GM23248 (cell line): ENCODE measurements around the gene NAT8L. TPM values are rescaled to one million over a fixed set of nuclear protein-coding genes. Genes with fewer than 3 reads are reported as not detected.

Experiments
- DNase-seq: peaks from one replicate; pipeline ENCODE4 v3.0.0-alpha.2; 2015
- H2AFZ ChIP-seq: fragments of 200-600 bp; sonication (generic); 2 replicates; pipeline ENCODE4 v1.6.1; 2016; ENCODE audit warnings: antibody characterized with exemption
- H3F3A ChIP-seq: fragments of 200-600 bp; sonication (generic); 2 replicates; pipeline ENCODE4 v1.6.1; 2016; ENCODE audit warnings: mild to moderate bottlenecking, antibody characterized with exemption, mixed run types; ENCODE audit not compliant: insufficient read depth
- H3K27ac ChIP-seq: fragments of 200-600 bp; sonication (generic); 2 replicates; pipeline ENCODE4 v1.5.1; 2016; ENCODE audit warnings: mild to moderate bottlenecking
- H3K27me3 ChIP-seq: fragments of 200-600 bp; sonication (generic); replicated peaks from 2 replicates; pipeline ENCODE4 v1.6.1; 2016; ENCODE audit warnings: mild to moderate bottlenecking; ENCODE audit not compliant: insufficient read depth
- H3K36me3 ChIP-seq: fragments of 200-600 bp; sonication (generic); 2 replicates; pipeline ENCODE4 v1.6.1; 2016; ENCODE audit warnings: low read depth, mild to moderate bottlenecking
- H3K4me1 ChIP-seq: fragments of 200-600 bp; sonication (generic); 2 replicates; pipeline ENCODE4 v1.6.1; 2016; ENCODE audit warnings: mild to moderate bottlenecking; ENCODE audit not compliant: insufficient read depth
- H3K4me2 ChIP-seq: fragments of 200-600 bp; sonication (generic); one replicate; pipeline ENCODE4 v1.6.1; 2016; ENCODE audit warnings: mild to moderate bottlenecking; ENCODE audit not compliant: unreplicated experiment
- H3K4me3 ChIP-seq: fragments of 200-600 bp; sonication (generic); 2 replicates; pipeline ENCODE4 v1.5.1; 2016; ENCODE audit warnings: mild to moderate bottlenecking
- H3K79me2 ChIP-seq: fragments of 200-600 bp; sonication (generic); 2 replicates; pipeline ENCODE4 v1.6.1; 2016; ENCODE audit warnings: mild to moderate bottlenecking; ENCODE audit not compliant: insufficient read depth
- H3K9ac ChIP-seq: fragments of 200-600 bp; sonication (generic); 2 replicates; pipeline ENCODE4 v1.6.1; 2016; ENCODE audit warnings: mild to moderate bottlenecking
- H3K9me2 ChIP-seq: fragments of 200-600 bp; sonication (generic); 2 replicates; pipeline ENCODE4 v1.6.1; 2016; ENCODE audit warnings: mixed run types, mild to moderate bottlenecking, moderate library complexity; ENCODE audit not compliant: insufficient read depth
- H3K9me3 ChIP-seq: fragments of 200-600 bp; sonication (generic); one replicate; pipeline ENCODE4 v1.6.1; 2017; ENCODE audit warnings: low read depth
- H4K20me1 ChIP-seq: fragments of 200-600 bp; sonication (generic); 2 replicates; pipeline ENCODE4 v1.6.0; 2016; ENCODE audit not compliant: insufficient read depth
- EZH2 ChIP-seq: fragments of 200-600 bp; sonication (generic); IDR thresholded peaks from 2 replicates; pipeline ENCODE4 v1.6.1; 2018; ENCODE audit warnings: antibody characterized with exemption, mild to moderate bottlenecking; ENCODE audit not compliant: insufficient read depth, poor library complexity, severe bottlenecking
- EZH2phosphoT487 ChIP-seq: fragments of 200-600 bp; sonication (generic); IDR thresholded peaks from 2 replicates; pipeline ENCODE4 v1.6.1; 2018; ENCODE audit warnings: antibody characterized with exemption, moderate library complexity, mild to moderate bottlenecking, low read depth; ENCODE audit not compliant: insufficient read depth
- WGBS, 2 experiments: methylation state at CpG; one replicate each; pipeline ENCODE4 v1.1.6; 2015 to 2017; ENCODE audit warnings: low lambda C conversion rate in 2 of 2, low coverage in 1 of 2; ENCODE audit errors: missing lambda C conversion rate in 2 of 2; 5-methylcytosine and 5-hydroxymethylcytosine counted together
- in situ Hi-C: fragments of 300-500 bp; cut with MboI; formaldehyde crosslinking; loops from 2 replicates; pipeline ENCODE4 v1.15.0; 2020
- polyA plus RNA-seq: library from polyadenylated mRNA; unstranded; fragments of >200 nt; fragmentation: Nextera tagmentation; extraction: Ambion mirVana; gene quantifications from 2 replicates; pipeline ENCODE4 v1.2.1, GENCODE V29; 2016
- total RNA-seq: library from RNA; depleted of rRNA; stranded (reverse); fragments of >200 nt; shearing (Covaris generic); gene quantifications from 2 replicates; pipeline ENCODE4 v1.2.3, GENCODE V29; 2014

Gene NAT8L
- total and polyA plus RNA-seq, 2 experiments from 2014 or later = 0.03 TPM; not detected in 1

DNA sequence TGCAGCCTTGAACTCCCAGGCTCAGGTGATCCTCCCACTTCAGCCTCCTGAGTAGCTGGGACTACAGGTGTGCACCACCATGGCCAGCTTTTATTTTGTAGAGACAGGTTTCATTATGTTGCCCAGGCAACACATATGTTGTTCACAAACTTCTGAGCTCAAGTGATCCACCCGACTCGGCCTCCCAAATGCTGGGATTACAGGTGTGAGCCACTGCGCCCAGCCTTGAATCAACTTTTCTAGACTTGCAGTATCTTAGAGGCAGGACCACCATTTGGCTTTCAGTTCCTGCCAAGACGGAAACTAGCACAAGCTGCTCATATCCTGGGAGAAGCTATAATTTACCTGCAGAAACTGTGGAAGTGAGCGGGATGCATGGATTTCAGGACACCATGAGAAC, 19.9 kb downstream of the NAT8L start:
- Histone ChIP-seq H3K4me1 (no peaks in the 10 kb centered on the region), H3K4me2 (no peak overlapping the region), H3F3A (no peaks in the 10 kb centered on the region), H2AFZ (no peak overlapping the region), H3K9ac (no peak overlapping the region), H3K4me3 (no peak overlapping the region), H3K27me3 (no peaks in the 10 kb centered on the region), H4K20me1 (no peaks in the 10 kb centered on the region), H3K27ac (no peak overlapping the region), H3K36me3 (no peaks in the 10 kb centered on the region), H3K9me2 (no peaks in the 10 kb centered on the region), H3K79me2 (no peaks in the 10 kb centered on the region), H3K9me3 (no peaks in the 10 kb centered on the region)
- in situ Hi-C loops = no loop called here
- no peak for TF ChIP-seq EZH2
- no peak for TF ChIP-seq EZH2phosphoT487
- WGBS, 2 experiments = 89 to 93% methylated on average over 5 of the region's 5 CpGs
- DNase-seq = no peak

DNA sequence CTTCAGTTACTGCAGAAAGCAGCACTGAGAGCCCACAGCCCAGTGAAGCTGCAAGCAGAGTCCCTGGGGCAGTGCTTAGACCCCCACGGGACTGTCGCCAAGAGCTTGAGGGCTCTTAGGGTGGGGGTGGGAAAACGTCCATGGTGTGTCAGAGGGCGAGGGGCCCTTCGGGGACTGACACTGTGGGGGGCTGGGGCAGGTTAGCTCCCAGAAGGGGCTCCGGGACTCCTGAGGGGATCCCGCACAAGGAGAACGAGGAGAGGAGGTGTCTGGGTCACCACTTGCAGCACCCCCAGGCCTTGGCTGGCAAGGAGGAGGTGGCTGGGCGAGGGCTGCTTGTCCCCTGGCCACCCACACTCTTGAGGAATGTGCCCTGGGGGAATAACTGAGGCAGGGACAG, 20.8 kb downstream of the NAT8L start:
- TF ChIP-seq EZH2phosphoT487 (no peak), EZH2 (no peak)
- H3K9me2 ChIP-seq = no peaks in the 10 kb centered on the region

DNA sequence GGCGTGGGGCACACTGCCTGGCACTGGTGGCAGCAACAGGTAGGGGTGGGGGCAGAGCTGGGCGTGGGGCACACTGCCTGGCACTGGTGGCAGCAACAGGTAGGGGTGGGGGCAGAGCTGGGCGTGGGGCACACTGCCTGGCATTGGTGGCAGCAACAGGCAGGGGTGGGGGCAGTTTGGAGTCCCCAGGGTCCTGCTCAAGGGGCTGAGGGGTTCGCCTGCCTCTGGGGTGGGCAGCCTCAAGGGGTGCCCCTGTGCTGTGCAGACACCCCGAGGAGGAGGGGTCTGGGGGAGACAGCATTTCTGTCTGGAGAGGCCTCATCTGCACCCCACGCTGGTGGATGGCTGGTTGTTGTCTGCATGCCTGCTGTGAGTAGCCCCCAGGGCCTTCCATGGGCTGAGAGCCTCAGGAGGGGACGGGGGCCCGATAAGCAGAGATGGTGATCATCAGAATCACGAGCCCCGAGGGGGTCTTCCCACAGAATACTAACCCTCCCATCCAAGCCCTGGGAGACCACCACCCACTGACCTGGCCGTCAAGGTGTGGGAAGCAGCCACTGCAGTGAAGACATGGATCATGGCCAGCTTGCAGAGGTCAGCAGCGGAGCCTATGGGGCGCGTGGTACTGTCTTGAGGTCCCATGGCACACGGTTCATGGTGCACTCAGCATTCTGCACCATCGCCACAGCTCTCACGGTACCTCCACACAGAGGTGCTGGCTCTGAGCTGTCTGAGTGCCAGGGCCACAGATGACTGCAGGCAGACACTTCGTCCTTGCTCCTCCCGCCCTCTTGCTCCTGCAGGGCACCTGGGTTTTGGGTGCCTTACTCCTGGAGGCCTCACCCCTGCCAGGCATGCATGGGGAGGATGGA, 21.5 kb downstream of the NAT8L start:
- H3K9me2 ChIP-seq = no peaks in the 10 kb centered on the region
- no peak overlapping the region for H3K27ac ChIP-seq
- no peaks in the 10 kb centered on the region for H3K9me3 ChIP-seq
- H3F3A ChIP-seq = no peaks in the 10 kb centered on the region
- H3K27me3 ChIP-seq = no peaks in the 10 kb centered on the region
- in situ Hi-C loops = no loop called here
- H3K79me2 ChIP-seq = no peaks in the 10 kb centered on the region
- no peaks in the 10 kb centered on the region for H3K36me3 ChIP-seq
- no peak overlapping the region for H2AFZ ChIP-seq
- no peak overlapping the region for H3K4me2 ChIP-seq
- DNase-seq = no peak
- no peaks in the 10 kb centered on the region for H4K20me1 ChIP-seq
- TF ChIP-seq EZH2phosphoT487 = no peak
- TF ChIP-seq EZH2 = no peak
- H3K4me1 ChIP-seq = no peaks in the 10 kb centered on the region
- H3K9ac ChIP-seq = no peak overlapping the region
- H3K4me3 ChIP-seq = no peak overlapping the region
- WGBS, 2 experiments = 88 to 90% methylated on average over 16 to 19 of the region's 19 CpGs

More for the DNA sequence above, 20.8 kb downstream of the NAT8L start:
- no peak for DNase-seq
- H2AFZ ChIP-seq = no peak overlapping the region
- H3K4me1 ChIP-seq = no peaks in the 10 kb centered on the region
- no peak overlapping the region for H3K4me2 ChIP-seq
- no peak overlapping the region for H3K4me3 ChIP-seq
- no peaks in the 10 kb centered on the region for H3K9me3 ChIP-seq
- H3K36me3 ChIP-seq = no peaks in the 10 kb centered on the region
- no peak overlapping the region for H3K27ac ChIP-seq
- 83 to 86% methylated on average over 5 to 9 of the region's 9 CpGs for WGBS, 2 experiments
- H3K9ac ChIP-seq = no peak overlapping the region
- H3K79me2 ChIP-seq = no peaks in the 10 kb centered on the region
- in situ Hi-C loops = no loop called here
- no peaks in the 10 kb centered on the region for H3K27me3 ChIP-seq
- H3F3A ChIP-seq = no peaks in the 10 kb centered on the region
- H4K20me1 ChIP-seq = no peaks in the 10 kb centered on the region

DNA sequence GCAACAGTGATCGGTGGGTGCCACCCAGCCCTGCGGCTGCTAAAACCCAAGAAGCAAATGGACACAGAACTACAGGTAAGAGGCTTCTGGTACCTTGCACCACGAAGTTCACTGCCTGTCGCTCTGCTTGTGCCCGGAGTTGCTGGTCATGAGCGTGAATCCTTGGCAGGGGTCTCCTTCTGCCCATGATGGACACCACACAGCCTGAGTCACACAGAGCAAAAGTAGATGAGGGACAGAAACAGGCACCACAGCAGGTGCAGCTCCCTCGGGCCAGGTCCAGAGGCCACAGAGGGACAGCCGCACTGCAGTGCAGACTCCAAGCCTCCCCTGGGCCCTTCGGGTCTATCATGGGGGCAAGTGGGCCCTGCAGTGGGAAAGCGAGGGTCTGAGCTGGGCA, 22.4 kb downstream of the NAT8L start:
- Histone ChIP-seq H3F3A (no peaks in the 10 kb centered on the region), H3K27ac (no peak overlapping the region), H3K79me2 (no peaks in the 10 kb centered on the region), H3K4me3 (no peak overlapping the region), H2AFZ (no peak overlapping the region), H3K27me3 (no peaks in the 10 kb centered on the region), H3K36me3 (no peaks in the 10 kb centered on the region), H3K4me1 (no peaks in the 10 kb centered on the region), H4K20me1 (no peaks in the 10 kb centered on the region), H3K4me2 (no peak overlapping the region), H3K9ac (no peak overlapping the region), H3K9me3 (no peaks in the 10 kb centered on the region), H3K9me2 (no peaks in the 10 kb centered on the region)
- no peak for DNase-seq
- TF ChIP-seq EZH2phosphoT487 (no peak), EZH2 (no peak)
- in situ Hi-C loops = no loop called here
- 88 to 94% methylated on average over 10 of the region's 10 CpGs for WGBS, 2 experiments
